ENCODE results near the gene FMO3.

The FMO3 gene

GRCh38 chr1:171138980-171139379, 48.3 kb downstream of the FMO3 start:
- TF ChIP-seq, protein P1, sequence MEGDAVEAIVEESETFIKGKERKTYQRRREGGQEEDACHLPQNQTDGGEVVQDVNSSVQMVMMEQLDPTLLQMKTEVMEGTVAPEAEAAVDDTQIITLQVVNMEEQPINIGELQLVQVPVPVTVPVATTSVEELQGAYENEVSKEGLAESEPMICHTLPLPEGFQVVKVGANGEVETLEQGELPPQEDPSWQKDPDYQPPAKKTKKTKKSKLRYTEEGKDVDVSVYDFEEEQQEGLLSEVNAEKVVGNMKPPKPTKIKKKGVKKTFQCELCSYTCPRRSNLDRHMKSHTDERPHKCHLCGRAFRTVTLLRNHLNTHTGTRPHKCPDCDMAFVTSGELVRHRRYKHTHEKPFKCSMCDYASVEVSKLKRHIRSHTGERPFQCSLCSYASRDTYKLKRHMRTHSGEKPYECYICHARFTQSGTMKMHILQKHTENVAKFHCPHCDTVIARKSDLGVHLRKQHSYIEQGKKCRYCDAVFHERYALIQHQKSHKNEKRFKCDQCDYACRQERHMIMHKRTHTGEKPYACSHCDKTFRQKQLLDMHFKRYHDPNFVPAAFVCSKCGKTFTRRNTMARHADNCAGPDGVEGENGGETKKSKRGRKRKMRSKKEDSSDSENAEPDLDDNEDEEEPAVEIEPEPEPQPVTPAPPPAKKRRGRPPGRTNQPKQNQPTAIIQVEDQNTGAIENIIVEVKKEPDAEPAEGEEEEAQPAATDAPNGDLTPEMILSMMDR (IDR thresholded peaks at IDR 0.05; ENCODE audit: insufficient read depth, low read length, poor library complexity, severe bottlenecking) = no peak
- no peak for DNase-seq (ENCODE audit: extremely low read depth, insufficient read length)
- no peaks in the 10 kb centered on the region; the same call in none of the 2 replicates for H3K27me3 ChIP-seq (replicated peaks; ENCODE audit: control insufficient read depth, insufficient read depth, low read length)
- H3K4me3 ChIP-seq (replicated peaks; ENCODE audit: low read depth, low read length) = no peak overlapping the region
- no peaks in the 10 kb centered on the region for H3K36me3 ChIP-seq (ENCODE audit: control insufficient read depth, insufficient read depth, low read length)

DNA sequence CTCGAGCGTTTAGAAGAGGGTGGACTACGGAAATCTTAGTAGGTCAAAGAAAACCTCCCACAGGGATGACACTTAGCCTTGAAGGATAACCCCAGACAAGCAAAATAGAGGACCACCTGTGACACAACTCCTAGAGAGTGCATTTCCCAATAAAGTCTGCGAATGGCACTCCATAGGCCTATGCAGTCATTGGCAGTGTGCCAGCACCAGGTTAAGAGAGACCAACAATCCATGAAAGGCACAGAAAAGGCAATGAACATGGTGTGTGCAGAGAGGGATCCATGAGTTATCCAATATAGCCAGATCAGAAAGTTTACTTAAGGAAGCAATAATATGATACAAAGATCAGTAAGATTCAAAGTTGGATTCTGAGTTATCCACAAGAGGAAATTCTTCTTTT, 49.2 kb downstream of the FMO3 start:
- TF ChIP-seq, protein P1 (IDR thresholded peaks at IDR 0.05; ENCODE audit: insufficient read depth, low read length, poor library complexity, severe bottlenecking) = no peak
- no peaks in the 10 kb centered on the region for H3K36me3 ChIP-seq (ENCODE audit: control insufficient read depth, insufficient read depth, low read length)
- no peak overlapping the region for H3K4me3 ChIP-seq (replicated peaks; ENCODE audit: low read depth, low read length)
- DNase-seq (ENCODE audit: extremely low read depth, insufficient read length) = no peak
- H3K27me3 ChIP-seq (replicated peaks; ENCODE audit: control insufficient read depth, insufficient read depth, low read length) = no peaks in the 10 kb centered on the region; the same call in none of the 2 replicates

DNA sequence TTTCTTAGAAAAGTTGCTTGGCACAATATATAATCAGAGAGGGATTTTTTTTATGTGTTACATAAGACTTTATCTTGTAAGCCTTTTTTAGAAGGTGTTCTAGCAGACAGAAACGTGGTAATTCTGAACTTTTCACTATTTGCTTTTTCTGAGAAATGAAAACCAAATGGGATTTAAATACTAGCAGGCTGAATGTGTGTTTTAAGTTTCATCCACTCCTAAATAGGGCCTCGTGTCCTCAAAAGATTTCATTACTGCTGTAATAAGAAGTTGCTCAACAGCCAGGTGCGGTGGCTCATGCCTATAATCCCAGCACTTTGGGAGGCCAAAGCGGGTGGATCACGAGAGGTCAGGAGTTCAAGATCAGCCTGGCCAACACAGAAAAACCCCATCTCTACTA, 49.7 kb downstream of the FMO3 start:
- H3K27me3 ChIP-seq (replicated peaks; ENCODE audit: control insufficient read depth, insufficient read depth, low read length) = no peaks in the 10 kb centered on the region; the same call in none of the 2 replicates
- no peak overlapping the region for H3K4me3 ChIP-seq (replicated peaks; ENCODE audit: low read depth, low read length)
- no peak for DNase-seq (ENCODE audit: extremely low read depth, insufficient read length)
- H3K36me3 ChIP-seq (ENCODE audit: control insufficient read depth, insufficient read depth, low read length) = no peaks in the 10 kb centered on the region
- TF ChIP-seq, protein P1 (IDR thresholded peaks at IDR 0.05; ENCODE audit: insufficient read depth, low read length, poor library complexity, severe bottlenecking) = no peak

DNA sequence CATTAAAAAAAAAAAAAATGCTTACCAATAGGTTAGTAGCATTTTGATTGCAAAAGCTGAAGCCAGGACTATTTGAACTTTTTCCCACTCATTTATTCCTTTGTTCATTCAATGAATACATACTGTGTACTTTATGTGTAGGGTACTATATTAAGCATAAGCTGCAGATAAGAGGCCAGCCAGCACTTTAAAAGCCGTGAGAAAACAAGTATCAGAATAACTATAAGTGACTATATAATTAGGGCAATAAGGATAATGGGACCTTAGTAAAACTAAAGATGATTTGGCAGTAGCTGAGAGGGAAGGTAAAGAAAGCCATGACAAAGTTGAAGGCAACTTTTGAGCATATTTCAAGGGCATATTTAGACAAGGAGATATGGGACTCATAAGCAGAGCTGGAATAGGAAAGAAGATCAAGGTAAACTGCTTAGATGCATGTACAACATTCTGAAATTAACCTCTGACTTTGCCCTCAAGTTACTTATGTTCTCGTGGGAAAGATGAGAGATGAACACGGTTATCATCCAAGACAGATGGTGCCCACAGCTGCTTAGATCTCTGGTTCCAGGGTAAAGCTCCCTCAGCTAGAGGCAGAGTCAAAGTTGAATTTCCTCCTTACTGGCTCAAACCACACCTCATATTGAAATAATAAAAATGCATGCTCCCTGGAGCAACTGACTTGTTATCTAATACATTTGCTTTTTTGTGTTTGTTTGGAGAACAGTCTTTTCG, 50.4 kb downstream of the FMO3 start:
- Histone ChIP-seq H3K27me3 (replicated peaks; ENCODE audit: control insufficient read depth, insufficient read depth, low read length) (no peaks in the 10 kb centered on the region; the same call in none of the 2 replicates), H3K4me3 (replicated peaks; ENCODE audit: low read depth, low read length) (no peak overlapping the region), H3K36me3 (ENCODE audit: control insufficient read depth, insufficient read depth, low read length) (no peaks in the 10 kb centered on the region)
- TF ChIP-seq, protein P1 (IDR thresholded peaks at IDR 0.05; ENCODE audit: insufficient read depth, low read length, poor library complexity, severe bottlenecking) = no peak
- DNase-seq (ENCODE audit: extremely low read depth, insufficient read length) = no peak

- TF ChIP-seq, protein P1 (IDR thresholded peaks at IDR 0.05; ENCODE audit: insufficient read depth, low read length, poor library complexity, severe bottlenecking) = no peak
- H3K36me3 ChIP-seq (ENCODE audit: control insufficient read depth, insufficient read depth, low read length) = no peaks in the 10 kb centered on the region
- no peak for DNase-seq (ENCODE audit: extremely low read depth, insufficient read length)
- no peak overlapping the region for H3K4me3 ChIP-seq (replicated peaks; ENCODE audit: low read depth, low read length)
- H3K27me3 ChIP-seq (replicated peaks; ENCODE audit: control insufficient read depth, insufficient read depth, low read length) = no peaks in the 10 kb centered on the region; the same call in none of the 2 replicates
These were observed 51.1 kb downstream of the FMO3 start for GRCh38 chr1:171141688-171142415.

All from GM06990 (cell line).